A549 (cell line): ENCODE data around the gene CHRNA4.

Experiments
- CEBPB ChIP-seq, 2 experiments: fragments of >200 bp in 1 of 2; sonication (Bioruptor Twin) in 1 of 2; formaldehyde crosslinking in 1 of 2; IDR thresholded peaks; 2 replicates each; pipeline ENCODE4 v1.6.1; 2012 to 2016
- CTCF ChIP-seq: fragments of >200 bp; sonication (Bioruptor Twin); formaldehyde crosslinking; IDR thresholded peaks from 3 replicates; pipeline ENCODE4 v1.5.1; 2016
- EP300 ChIP-seq, 2 experiments: fragments of >200 bp; sonication (Bioruptor Twin); formaldehyde crosslinking; IDR thresholded peaks; 2 replicates in 1 of 2; 3 replicates in 1 of 2; pipeline ENCODE4 v1.6.1; 2016 to 2017
- ESRRA ChIP-seq: fragments of 150-350 bp; IDR thresholded peaks from 2 replicates; pipeline ENCODE4 v1.6.1; 2014; ENCODE audit warnings: mild to moderate bottlenecking, low read length, borderline replicate concordance
- HDAC2 ChIP-seq: fragments of 200-600 bp; sonication (generic); IDR thresholded peaks from 2 replicates; pipeline ENCODE4 v1.6.1; 2016
- HEYL ChIP-seq: fragments of 250-450 bp; sonication (Bioruptor Pico); IDR thresholded peaks from 2 replicates; pipeline ENCODE4 v1.8.0; 2021; ENCODE audit warnings: mild to moderate bottlenecking, moderate library complexity
- HOXA7 ChIP-seq: fragments of 250-450 bp; sonication (Bioruptor Pico); IDR thresholded peaks from 2 replicates; pipeline ENCODE4 v1.5.0; 2020; ENCODE audit warnings: mild to moderate bottlenecking, moderate library complexity
- MYC ChIP-seq: IDR thresholded peaks from 2 replicates; pipeline ENCODE4 v1.6.1; 2012; ENCODE audit warnings: mild to moderate bottlenecking, inconsistent platforms, low read length, improper control_type of control experiment, borderline replicate concordance
- NFE2L2 ChIP-seq: fragments of 150-350 bp; conservative IDR thresholded peaks from 2 replicates; pipeline ENCODE4 v1.6.1; 2014; ENCODE audit warnings: low read length
- NR3C1 ChIP-seq: fragments of >200 bp; sonication (Bioruptor Twin); formaldehyde crosslinking; IDR thresholded peaks from 3 replicates; pipeline ENCODE4 v1.6.1; 2017
- POLR2A ChIP-seq: IDR thresholded peaks from 2 replicates; pipeline ENCODE4 v1.6.1; 2012; ENCODE audit warnings: mild to moderate bottlenecking, low read length
- REST ChIP-seq: fragments of 200-600 bp; sonication (generic); IDR thresholded peaks from 2 replicates; pipeline ENCODE4 v1.6.1; 2016; ENCODE audit warnings: antibody characterized with exemption, mild to moderate bottlenecking, moderate library complexity

DNA sequence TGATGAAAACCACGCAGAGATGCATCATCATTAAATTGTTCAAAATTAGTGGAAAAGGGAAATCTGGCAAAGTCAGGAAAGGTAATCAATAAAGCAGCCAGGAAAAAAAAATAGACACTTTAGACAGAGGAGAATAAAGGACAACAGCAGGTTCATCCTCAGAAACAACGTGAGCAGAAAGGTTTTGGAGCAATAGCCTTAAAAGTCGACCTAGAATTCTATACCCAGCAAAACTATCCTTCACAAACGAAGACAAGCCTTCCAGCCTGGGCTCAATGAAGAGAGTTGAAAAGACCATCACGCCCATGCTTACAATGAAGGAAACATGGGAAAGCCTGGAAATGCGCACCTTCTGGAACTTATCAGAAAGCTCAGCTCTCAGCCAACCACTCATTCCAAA lies 24.7 kb upstream of the CHRNA4 start:
- TF ChIP-seq CEBPB (IDR thresholded peaks at IDR 0.05): no peak
- TF ChIP-seq CTCF: no peak
- TF ChIP-seq NFE2L2: no peak
- TF ChIP-seq HDAC2: no peak
- TF ChIP-seq POLR2A: no peak
- no peak for TF ChIP-seq ESRRA
- no peak for TF ChIP-seq REST
- TF ChIP-seq MYC: no peak
- no peak for TF ChIP-seq HEYL (CRISPR knock-in tag)
- TF ChIP-seq HOXA7 (CRISPR knock-in tag): no peak
- TF ChIP-seq NR3C1: no peak
- TF ChIP-seq EP300 (IDR thresholded peaks at IDR 0.05): no peak
